OCI-LY1 (cell line): ENCODE measurements around the gene HOXC10.

Experiments used
- H2AFZ ChIP-seq: fragments of 200-600 bp; sonication (generic), shearing (Covaris generic); 2 replicates; pipeline ENCODE4 v1.6.0; 2014; ENCODE audit warnings: antibody characterized with exemption, mild to moderate bottlenecking, low read length
- H3F3A ChIP-seq: fragments of 200-600 bp; sonication (generic), shearing (Covaris generic); 2 replicates; pipeline ENCODE4 v1.6.0; 2014; ENCODE audit warnings: mild to moderate bottlenecking, antibody characterized with exemption, low read length, moderate library complexity; ENCODE audit not compliant: insufficient read depth
- H3K27ac ChIP-seq: fragments of 200-600 bp; sonication (generic); 2 replicates; pipeline ENCODE4 v1.5.1; 2014; ENCODE audit warnings: low read length, mixed run types, mild to moderate bottlenecking, low read depth; ENCODE audit not compliant: poor library complexity, severe bottlenecking
- H3K27me3 ChIP-seq: fragments of 200-600 bp; sonication (generic); 2 replicates; pipeline ENCODE4 v1.6.0; 2014; ENCODE audit warnings: antibody characterized with exemption, mild to moderate bottlenecking, low read length, moderate library complexity; ENCODE audit not compliant: insufficient read depth
- H3K36me3 ChIP-seq: fragments of 200-600 bp; sonication (generic); 2 replicates; pipeline ENCODE4 v1.6.1; 2014; ENCODE audit warnings: mild to moderate bottlenecking, antibody characterized with exemption, low read length, moderate library complexity, mixed read lengths; ENCODE audit not compliant: insufficient read depth
- H3K4me1 ChIP-seq: fragments of 200-600 bp; sonication (generic); 2 replicates; pipeline ENCODE4 v1.5.1; 2014; ENCODE audit warnings: mild to moderate bottlenecking, low read length, moderate library complexity; ENCODE audit not compliant: insufficient read depth, severe bottlenecking
- H3K4me2 ChIP-seq: fragments of 200-600 bp; sonication (generic), shearing (Covaris generic); 2 replicates; pipeline ENCODE4 v1.6.1; 2014; ENCODE audit warnings: low read length
- H3K4me3 ChIP-seq: fragments of 200-600 bp; sonication (generic); 2 replicates; pipeline ENCODE4 v1.5.1; 2014; ENCODE audit warnings: low read length, low read depth, mild to moderate bottlenecking, mixed read lengths; ENCODE audit not compliant: poor library complexity, severe bottlenecking
- H3K79me2 ChIP-seq: fragments of 200-600 bp; shearing (Covaris generic); 2 replicates; pipeline ENCODE4 v1.6.1; 2016; ENCODE audit warnings: mixed run types, low read length, mixed read lengths; ENCODE audit not compliant: insufficient read depth
- H3K9ac ChIP-seq: fragments of 200-600 bp; sonication (generic), shearing (Covaris generic); 2 replicates; pipeline ENCODE4 v1.6.1; 2014; ENCODE audit warnings: mild to moderate bottlenecking, low read length, mixed read lengths
- H3K9me2 ChIP-seq: fragments of 200-600 bp; sonication (generic), shearing (Covaris generic); 2 replicates; pipeline ENCODE4 v1.6.1; 2014; ENCODE audit warnings: low read depth, mild to moderate bottlenecking, low read length, mixed read lengths
- H3K9me3 ChIP-seq: fragments of 200-600 bp; shearing (Covaris generic); 2 replicates; pipeline ENCODE4 v1.6.1; 2014; ENCODE audit warnings: low read length, mixed read lengths
- H4K20me1 ChIP-seq: fragments of 200-600 bp; sonication (generic), shearing (Covaris generic); 2 replicates; pipeline ENCODE4 v1.6.0; 2016; ENCODE audit warnings: mild to moderate bottlenecking, low read length; ENCODE audit not compliant: insufficient read depth
- EZH2 ChIP-seq: fragments of 200-600 bp; sonication (generic), shearing (Covaris generic); IDR thresholded peaks from 2 replicates; pipeline ENCODE4 v1.8.0; 2017; ENCODE audit warnings: borderline replicate concordance, mixed run types, mild to moderate bottlenecking, antibody characterized with exemption, low read length, moderate library complexity, mixed read lengths
- TF ChIP-seq, protein P1 (sequence below): fragments of 200-600 bp; sonication (generic), shearing (Covaris generic); IDR thresholded peaks from 2 replicates; pipeline ENCODE4 v1.5.1; 2017; ENCODE audit warnings: mild to moderate bottlenecking, antibody characterized with exemption, low read length, moderate library complexity, mixed read lengths

HOXC10 gene

DNA sequence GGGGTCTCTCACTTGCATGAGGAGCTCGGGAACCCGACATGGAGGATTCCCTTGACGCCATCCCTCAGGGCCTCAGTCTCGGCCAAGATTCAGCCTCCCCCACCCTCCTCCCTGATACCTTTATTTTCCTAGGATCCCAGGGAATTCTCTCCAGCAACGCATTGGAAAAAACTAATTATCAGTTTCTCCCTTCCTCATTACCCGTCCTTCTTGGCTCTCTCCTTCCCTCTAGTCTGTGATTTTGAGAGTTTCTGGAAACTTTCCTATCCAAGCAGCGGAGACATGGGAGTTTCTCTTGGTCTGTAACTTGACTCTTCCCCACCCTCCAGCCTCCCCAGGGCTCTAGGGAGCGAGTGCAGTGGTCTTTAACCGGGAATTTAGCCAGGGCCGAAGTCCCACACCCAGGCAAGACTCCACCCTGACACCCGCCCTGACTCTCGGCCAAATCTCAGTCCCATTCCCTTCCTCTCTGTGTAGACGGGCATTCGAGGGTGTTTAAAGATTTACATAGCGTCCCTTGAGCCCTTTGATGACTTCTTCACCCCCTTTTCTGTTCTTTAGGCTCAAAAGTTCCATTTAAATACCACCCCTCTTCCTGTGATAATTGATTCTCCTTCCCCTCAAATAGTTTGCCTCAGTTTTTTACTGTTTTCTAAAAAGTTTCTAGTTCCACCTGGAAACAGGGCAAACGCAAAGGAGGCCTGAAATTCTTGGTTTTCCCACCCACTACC lies 54.6 kb downstream of the HOXC10 start:
- Histone ChIP-seq H3K9ac (no peak overlapping the region), H3K27me3 (no peaks in the 10 kb centered on the region; the same call in 1 of the 2 replicates), H3F3A (no peaks in the 10 kb centered on the region), H3K9me3 (no peaks in the 10 kb centered on the region), H4K20me1 (no peaks in the 10 kb centered on the region), H3K4me3 (no peak overlapping the region), H3K79me2 (no peaks in the 10 kb centered on the region), H3K27ac (no peak overlapping the region), H3K36me3 (no peaks in the 10 kb centered on the region), H2AFZ (no peak overlapping the region), H3K4me1 (peaks cover 7% of the 10 kb centered on the region), H3K4me2 (no peak overlapping the region), H3K9me2 (no peaks in the 10 kb centered on the region)
- TF ChIP-seq EZH2: no peak
- TF ChIP-seq, protein P1, sequence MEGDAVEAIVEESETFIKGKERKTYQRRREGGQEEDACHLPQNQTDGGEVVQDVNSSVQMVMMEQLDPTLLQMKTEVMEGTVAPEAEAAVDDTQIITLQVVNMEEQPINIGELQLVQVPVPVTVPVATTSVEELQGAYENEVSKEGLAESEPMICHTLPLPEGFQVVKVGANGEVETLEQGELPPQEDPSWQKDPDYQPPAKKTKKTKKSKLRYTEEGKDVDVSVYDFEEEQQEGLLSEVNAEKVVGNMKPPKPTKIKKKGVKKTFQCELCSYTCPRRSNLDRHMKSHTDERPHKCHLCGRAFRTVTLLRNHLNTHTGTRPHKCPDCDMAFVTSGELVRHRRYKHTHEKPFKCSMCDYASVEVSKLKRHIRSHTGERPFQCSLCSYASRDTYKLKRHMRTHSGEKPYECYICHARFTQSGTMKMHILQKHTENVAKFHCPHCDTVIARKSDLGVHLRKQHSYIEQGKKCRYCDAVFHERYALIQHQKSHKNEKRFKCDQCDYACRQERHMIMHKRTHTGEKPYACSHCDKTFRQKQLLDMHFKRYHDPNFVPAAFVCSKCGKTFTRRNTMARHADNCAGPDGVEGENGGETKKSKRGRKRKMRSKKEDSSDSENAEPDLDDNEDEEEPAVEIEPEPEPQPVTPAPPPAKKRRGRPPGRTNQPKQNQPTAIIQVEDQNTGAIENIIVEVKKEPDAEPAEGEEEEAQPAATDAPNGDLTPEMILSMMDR: no peak
